ENCODE results near the gene OPRD1.
"Not testable (repeated sequence)": the region's sequence is repeated elsewhere in the genome, so short reads cannot be mapped to it uniquely, and the experiment has no call there.

Gene OPRD1

GRCh38 chr1:28845786-28846543 is 34.0 kb downstream of the OPRD1 start:
- no peak for DNase-seq (ENCODE audit: low read depth in 2 of 2)

GRCh38 chr1:28847207-28847606 is 35.2 kb downstream of the OPRD1 start:
- not testable (repeated sequence) for DNase-seq (ENCODE audit: low read depth in 2 of 2)

- DNase-seq (ENCODE audit: low read depth in 2 of 2): no peak
Measured at GRCh38 chr1:28848416-28848815, 36.4 kb downstream of the OPRD1 start.

GRCh38 chr1:28853093-28853742 is 41.2 kb downstream of the OPRD1 start:
- no peak for DNase-seq (ENCODE audit: low read depth in 2 of 2)

- not testable (repeated sequence) for DNase-seq (ENCODE audit: low read depth in 2 of 2)
Measured at GRCh38 chr1:28854406-28854805, 42.4 kb downstream of the OPRD1 start.

GRCh38 chr1:28855046-28855445 is 43.1 kb downstream of the OPRD1 start:
- DNase-seq (ENCODE audit: low read depth in 2 of 2): no peak

- DNase-seq (ENCODE audit: low read depth in 2 of 2): no peak
Measured at GRCh38 chr1:28855469-28855951, 43.5 kb downstream of the OPRD1 start.

- DNase-seq (ENCODE audit: low read depth in 2 of 2): no peak
Measured at GRCh38 chr1:28855969-28856368, 44.0 kb downstream of the OPRD1 start.

GRCh38 chr1:28860332-28861073 is 48.5 kb downstream of the OPRD1 start:
- DNase-seq (ENCODE audit: low read depth in 2 of 2): no peak

GRCh38 chr1:28862571-28863403 is 50.8 kb downstream of the OPRD1 start:
- no peak for DNase-seq (ENCODE audit: low read depth in 2 of 2)

- no peak for DNase-seq (ENCODE audit: low read depth in 2 of 2)
Measured at GRCh38 chr1:28864695-28865094, 52.7 kb downstream of the OPRD1 start.

GRCh38 chr1:28865997-28866650 is 54.2 kb downstream of the OPRD1 start:
- no peak for DNase-seq (ENCODE audit: low read depth in 2 of 2)

GRCh38 chr1:28867850-28868249 is 55.9 kb downstream of the OPRD1 start:
- no peak for DNase-seq (ENCODE audit: low read depth in 2 of 2)

GRCh38 chr1:28869952-28870351 is 58.0 kb downstream of the OPRD1 start:
- DNase-seq (ENCODE audit: low read depth in 2 of 2): no peak

GRCh38 chr1:28871631-28872401 is 59.8 kb downstream of the OPRD1 start:
- DNase-seq (ENCODE audit: low read depth in 2 of 2): no peak

- DNase-seq (ENCODE audit: low read depth in 2 of 2): not testable (repeated sequence)
Measured at GRCh38 chr1:28875134-28875533, 63.2 kb downstream of the OPRD1 start.

- DNase-seq (ENCODE audit: low read depth in 2 of 2): peak; percentile 37 to 50
Measured at GRCh38 chr1:28877132-28877781, 65.3 kb downstream of the OPRD1 start.

- no peak for DNase-seq (ENCODE audit: low read depth in 2 of 2)
Measured at GRCh38 chr1:28878796-28879195, 66.8 kb downstream of the OPRD1 start.

GRCh38 chr1:28882009-28882628 is 70.1 kb downstream of the OPRD1 start:
- peak; percentile 46 to 61 for DNase-seq (ENCODE audit: low read depth in 2 of 2)

All from stimulated activated CD8-positive, alpha-beta memory T cell treated with anti-CD3 and anti-CD28 coated beads, Interleukin-15, amount 100 ng/mL, for 4 hours (primary cell).